GM23248 (cell line): ENCODE data around the gene CMSS1.

ENCODE experiments used
- EZH2 ChIP-seq: fragments of 200-600 bp; sonication (generic); IDR thresholded peaks from 2 replicates; pipeline ENCODE4 v1.6.1; 2018; ENCODE audit warnings: antibody characterized with exemption, mild to moderate bottlenecking; ENCODE audit not compliant: insufficient read depth, poor library complexity, severe bottlenecking
- EZH2phosphoT487 ChIP-seq: fragments of 200-600 bp; sonication (generic); IDR thresholded peaks from 2 replicates; pipeline ENCODE4 v1.6.1; 2018; ENCODE audit warnings: antibody characterized with exemption, moderate library complexity, mild to moderate bottlenecking, low read depth; ENCODE audit not compliant: insufficient read depth

- no peak for TF ChIP-seq EZH2
- TF ChIP-seq EZH2phosphoT487, result no peak
Measured at GRCh38 chr3:99794485-99794884, 23.2 kb upstream of the CMSS1 start.
